Brain microvascular endothelial cell (primary cell): Measurements from ENCODE around the gene TUBB6.

ENCODE experiments used
- DNase-seq: peaks from one replicate; pipeline ENCODE4 v3.0.0-alpha.2; 2020
- H3K27ac ChIP-seq: fragments of 250-450 bp; sonication (Bioruptor Pico); 2 replicates; pipeline ENCODE4 v1.5.1; 2020; ENCODE audit warnings: mild to moderate bottlenecking, moderate library complexity
- H3K27me3 ChIP-seq: fragments of 250-450 bp; sonication (Bioruptor Pico); replicated peaks from 2 replicates; pipeline ENCODE4 v1.5.1; 2020; ENCODE audit warnings: mild to moderate bottlenecking
- H3K36me3 ChIP-seq: fragments of 250-450 bp; sonication (Bioruptor Pico); replicated peaks from 2 replicates; pipeline ENCODE4 v1.5.1; 2020; ENCODE audit warnings: mild to moderate bottlenecking
- H3K4me3 ChIP-seq: 2 replicates; pipeline ENCODE4 v1.5.1; 2011; ENCODE audit warnings: low read depth, mild to moderate bottlenecking, control low read depth, low read length, moderate library complexity
- CTCF ChIP-seq: IDR thresholded peaks from 2 replicates; pipeline ENCODE4 v1.5.1; 2011; ENCODE audit warnings: low read depth, mild to moderate bottlenecking, moderate library complexity, low read length, control low read depth, inconsistent platforms; ENCODE audit errors: missing control alignments
- in situ Hi-C: cut with HindIII; loops from 2 replicates; pipeline ENCODE4 v1.10.0; 2017; ENCODE audit warnings: low sequenced_read_pairs, low pct_ligation_motif_present

Gene TUBB6

DNA sequence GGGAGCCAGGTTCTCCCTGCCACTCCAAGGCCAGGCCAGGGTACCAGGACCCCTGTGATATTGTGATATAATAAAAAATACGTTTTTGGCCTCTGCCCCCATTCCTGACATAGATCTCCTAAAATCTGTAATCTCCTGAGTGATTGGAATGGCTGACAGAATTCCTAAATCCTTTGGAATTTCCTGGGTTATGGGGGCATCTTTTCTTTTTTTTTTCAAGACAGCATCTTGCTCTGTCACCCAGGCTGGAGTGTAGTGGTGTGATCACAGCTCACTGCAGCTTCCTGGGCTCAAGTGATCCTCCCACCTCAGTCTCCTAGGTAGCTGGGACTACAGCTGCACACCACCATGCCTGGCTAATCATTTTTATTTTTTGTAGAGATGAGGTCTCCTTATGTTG is 26.2 kb upstream of the TUBB6 start:
- TF ChIP-seq CTCF: no peak
- Histone ChIP-seq H3K27me3 (no peaks in the 10 kb centered on the region), H3K27ac (peak overlapping the region; percentile 90), H3K36me3 (no peaks in the 10 kb centered on the region), H3K4me3 (no peak overlapping the region)
- no peak for DNase-seq
- in situ Hi-C loops: no loop called here

- Histone ChIP-seq H3K36me3 (no peaks in the 10 kb centered on the region), H3K27ac (peak overlapping the region; percentile 90), H3K27me3 (no peaks in the 10 kb centered on the region), H3K4me3 (no peak overlapping the region)
- TF ChIP-seq CTCF: no peak
- in situ Hi-C loops: no loop called here
- DNase-seq: peak; percentile 92
Observed at GRCh38 chr18:12282442-12283039, 25.5 kb upstream of the TUBB6 start.

- Histone ChIP-seq H3K4me3 (no peak overlapping the region), H3K27me3 (no peaks in the 10 kb centered on the region), H3K27ac (peak overlapping the region; percentile 90), H3K36me3 (no peaks in the 10 kb centered on the region)
- TF ChIP-seq CTCF: peak; percentile 64
- in situ Hi-C loops: no loop called here
- peak; percentile 54 for DNase-seq
Observed at GRCh38 chr18:12283256-12283655, 24.8 kb upstream of the TUBB6 start.

- H3K27ac ChIP-seq: no peak overlapping the region
- no peaks in the 10 kb centered on the region for H3K27me3 ChIP-seq
- no peak for DNase-seq
- H3K4me3 ChIP-seq: no peak overlapping the region
- no peaks in the 10 kb centered on the region for H3K36me3 ChIP-seq
- TF ChIP-seq CTCF: no peak
- in situ Hi-C loops: no loop called here
Observed at GRCh38 chr18:12283666-12284065, 24.4 kb upstream of the TUBB6 start.

DNA sequence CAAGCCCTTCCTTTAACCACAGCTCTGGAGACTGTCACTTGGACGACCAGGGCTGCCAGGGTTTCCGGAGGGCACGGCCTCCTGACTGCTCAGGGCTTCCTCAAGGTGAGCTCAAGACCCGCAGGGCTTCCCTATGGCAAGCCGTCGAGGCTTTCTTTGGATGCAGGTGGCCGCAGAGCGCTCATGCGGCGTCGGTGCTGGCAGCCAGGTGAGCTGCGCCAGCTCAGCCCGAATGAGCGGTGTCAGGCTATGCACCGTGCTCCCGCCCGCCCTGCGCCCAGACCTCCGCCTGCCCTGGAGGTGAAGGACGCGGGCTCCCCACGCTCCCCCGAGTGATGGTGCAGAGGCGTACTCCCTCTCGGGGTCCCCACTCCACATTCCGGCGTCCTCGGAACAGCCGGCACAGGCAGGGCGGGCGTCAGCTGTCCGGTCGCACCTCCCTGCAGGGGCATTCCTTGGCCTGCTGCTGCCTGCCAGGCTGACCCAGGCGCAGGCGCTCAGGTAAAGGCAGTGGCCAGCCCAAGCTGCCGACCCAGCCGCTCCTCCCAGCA is 20.8 kb upstream of the TUBB6 start:
- no peaks in the 10 kb centered on the region for H3K27me3 ChIP-seq
- peak overlapping the region; percentile 58 for H3K4me3 ChIP-seq

More for the DNA sequence above, 20.8 kb upstream of the TUBB6 start:
- no peak for TF ChIP-seq CTCF
- DNase-seq: no peak
- in situ Hi-C loops: no loop called here
- no peaks in the 10 kb centered on the region for H3K36me3 ChIP-seq
- H3K27ac ChIP-seq: peak overlapping the region; percentile 90
